Suppressor macrophage (primary cell): ENCODE results near the gene CLEC19A.

Experiments
- DNase-seq, 4 experiments: peaks; one replicate each; pipeline ENCODE4 v3.0.0-alpha.2; 2020 to 2022
- total RNA-seq, 17 experiments: gene quantifications; one replicate each; lab custom pipeline; 2026; ENCODE audit warnings: mixed read lengths in 6 of 17, inconsistent platforms in 3 of 17; lab: John Stamatoyannopoulos, UW

Gene CLEC19A
- 0.29 to 2.8 (median 1.2) reads per million in 17 experiments for total RNA-seq

- DNase-seq = no peak
Observed at GRCh38 chr16:19285431-19285830, at the start of gene CLEC19A. TSS of gene CLEC19A (plus strand) at chr16:19285731. CDS start at chr16:19285852, 121 bp downstream.

- no peak for DNase-seq
Observed at GRCh38 chr16:19235886-19236285, 49.6 kb upstream of the CLEC19A start.

GRCh38 chr16:19236561-19237209 lies 48.8 kb upstream of the CLEC19A start:
- DNase-seq = no peak

GRCh38 chr16:19238406-19238805 lies 47.1 kb upstream of the CLEC19A start:
- no peak for DNase-seq

GRCh38 chr16:19239511-19240155 lies 45.9 kb upstream of the CLEC19A start:
- no peak for DNase-seq

GRCh38 chr16:19240494-19240893 lies 45.0 kb upstream of the CLEC19A start:
- DNase-seq = no peak

- no peak for DNase-seq
Observed at GRCh38 chr16:19241512-19241911, 44.0 kb upstream of the CLEC19A start.

- DNase-seq = no peak
Observed at GRCh38 chr16:19242186-19242585, 43.3 kb upstream of the CLEC19A start.

- DNase-seq = peak; percentile 6 to 44 (median 29)
Observed at GRCh38 chr16:19242987-19243575, 42.5 kb upstream of the CLEC19A start.

- no peak for DNase-seq
Observed at GRCh38 chr16:19245326-19245925, 40.1 kb upstream of the CLEC19A start.

GRCh38 chr16:19252904-19253303 lies 32.6 kb upstream of the CLEC19A start:
- DNase-seq = no peak

- DNase-seq = no peak
Observed at GRCh38 chr16:19254611-19255010, 30.9 kb upstream of the CLEC19A start.

- DNase-seq = no peak
Observed at GRCh38 chr16:19264123-19264673, 21.3 kb upstream of the CLEC19A start.

- no peak for DNase-seq
Observed at GRCh38 chr16:19265380-19265930, 20.1 kb upstream of the CLEC19A start.

GRCh38 chr16:19266774-19267173 lies 18.8 kb upstream of the CLEC19A start:
- DNase-seq = no peak

GRCh38 chr16:19269098-19269497 lies 16.4 kb upstream of the CLEC19A start:
- peak in 2 of 4 experiments; percentile 15 to 18 for DNase-seq

GRCh38 chr16:19274165-19274797 lies 11.2 kb upstream of the CLEC19A start:
- no peak for DNase-seq

- DNase-seq = no peak
Observed at GRCh38 chr16:19278403-19278802, 7.1 kb upstream of the CLEC19A start.

GRCh38 chr16:19281246-19281645 lies 4.3 kb upstream of the CLEC19A start:
- no peak for DNase-seq

GRCh38 chr16:19282101-19282500 lies 3.4 kb upstream of the CLEC19A start:
- DNase-seq = no peak

GRCh38 chr16:19283637-19284036 lies 1.9 kb upstream of the CLEC19A start:
- no peak for DNase-seq

- DNase-seq = peak in 3 of 4 experiments; percentile 21 to 36 (median 23)
Observed at GRCh38 chr16:19284207-19284606, 1.3 kb upstream of the CLEC19A start.
